Left lung (tissue), 10 donors: ENCODE measurements around the gene SHISA4. TPM values are rescaled to one million over a fixed set of nuclear protein-coding genes. Genes with fewer than 3 reads are reported as not detected.

Experiments used
- ATAC-seq: fragments of 200-7000 bp; cut with Tn5 transposase; one replicate; pipeline ENCODE4 v1.9.1; 2020; ENCODE audit warnings: moderate library complexity
- DNase-seq, 4 donors: peaks; one replicate each; pipeline ENCODE4 v3.0.0-alpha.2; 2013 to 2020
- H3K27ac ChIP-seq, 2 donors: fragments of 200-600 bp; sonication (generic) in 1 of 2; one replicate each; pipeline versions ENCODE4 v1.5.0 to v1.8.0; 2020 to 2021
- H3K27me3 ChIP-seq, 2 donors: fragments of 200-600 bp; sonication (generic) in 1 of 2; one replicate each; pipeline versions ENCODE4 v1.5.0 to v1.8.0; 2020 to 2021
- H3K36me3 ChIP-seq, 2 donors: fragments of 200-600 bp; sonication (generic) in 1 of 2; one replicate each; pipeline versions ENCODE4 v1.5.0 to v1.8.0; 2020 to 2021
- H3K4me1 ChIP-seq, 2 donors: fragments of 200-600 bp; one replicate each; pipeline ENCODE4 v1.8.0; 2021
- H3K4me3 ChIP-seq, 2 donors: fragments of 200-600 bp; sonication (generic) in 1 of 2; one replicate each; pipeline versions ENCODE4 v1.5.0 to v1.8.0; 2020 to 2021; ENCODE audit warnings: mild to moderate bottlenecking in 1 of 2
- H3K9me3 ChIP-seq, 2 donors: fragments of 200-600 bp; sonication (generic) in 1 of 2; one replicate each; pipeline versions ENCODE4 v1.5.0 to v1.8.0; 2020 to 2021
- intact Hi-C, 2 donors: fragments of 100-400 bp; cut with DNase I; formaldehyde crosslinking; loops; one replicate each; pipeline versions ENCODE4 v1.11.2 to v1.14.2; 2022
- polyA plus RNA-seq, 6 donors: library from polyadenylated mRNA; unstranded; fragments of 120-200 nt; gene quantifications; one replicate each; pipeline ENCODE4 v1.2.1, GENCODE V29; 2013; ENCODE audit not compliant: insufficient read length in 6 of 6
- total RNA-seq, 2 donors: library from RNA; stranded (reverse); fragmentation: NEBNext Ultra II Directional; extraction: Animal tissue kit (Norgen Biotek cat#: 25700); gene quantifications; one replicate each; pipeline ENCODE4 v1.2.1, GENCODE V29; 2021
- TF ChIP-seq, protein P1 (sequence below), 2 donors: fragments of 200-600 bp; sonication (generic) in 1 of 2; IDR thresholded peaks; one replicate each; pipeline versions ENCODE4 v1.5.0 to v1.8.0; 2021; ENCODE audit warnings: antibody characterized with exemption in 2 of 2
- donor health status: DM: no; HTN: yes; CAD: no.
- donor health status: DM: no; HTN: no; CAD: no.

SHISA4 gene
- total and polyA plus RNA-seq, 8 donors, result 12.7 to 26.1 (median 19.3) TPM

- intact Hi-C loops, result no loop called here
- H3K4me1 ChIP-seq, result no peaks in the 10 kb centered on the region
- DNase-seq (no peak), ATAC-seq (no peak)
- no peaks in the 10 kb centered on the region for H3K9me3 ChIP-seq
- TF ChIP-seq, protein P1, sequence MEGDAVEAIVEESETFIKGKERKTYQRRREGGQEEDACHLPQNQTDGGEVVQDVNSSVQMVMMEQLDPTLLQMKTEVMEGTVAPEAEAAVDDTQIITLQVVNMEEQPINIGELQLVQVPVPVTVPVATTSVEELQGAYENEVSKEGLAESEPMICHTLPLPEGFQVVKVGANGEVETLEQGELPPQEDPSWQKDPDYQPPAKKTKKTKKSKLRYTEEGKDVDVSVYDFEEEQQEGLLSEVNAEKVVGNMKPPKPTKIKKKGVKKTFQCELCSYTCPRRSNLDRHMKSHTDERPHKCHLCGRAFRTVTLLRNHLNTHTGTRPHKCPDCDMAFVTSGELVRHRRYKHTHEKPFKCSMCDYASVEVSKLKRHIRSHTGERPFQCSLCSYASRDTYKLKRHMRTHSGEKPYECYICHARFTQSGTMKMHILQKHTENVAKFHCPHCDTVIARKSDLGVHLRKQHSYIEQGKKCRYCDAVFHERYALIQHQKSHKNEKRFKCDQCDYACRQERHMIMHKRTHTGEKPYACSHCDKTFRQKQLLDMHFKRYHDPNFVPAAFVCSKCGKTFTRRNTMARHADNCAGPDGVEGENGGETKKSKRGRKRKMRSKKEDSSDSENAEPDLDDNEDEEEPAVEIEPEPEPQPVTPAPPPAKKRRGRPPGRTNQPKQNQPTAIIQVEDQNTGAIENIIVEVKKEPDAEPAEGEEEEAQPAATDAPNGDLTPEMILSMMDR (IDR thresholded peaks at IDR 0.05), result no peak
- no peak overlapping the region for H3K4me3 ChIP-seq
- no peak overlapping the region for H3K27ac ChIP-seq
- H3K27me3 ChIP-seq, result no peaks in the 10 kb centered on the region
- H3K36me3 ChIP-seq, result no peaks in the 10 kb centered on the region
Measured at GRCh38 chr1:201928266-201928665, 39.6 kb downstream of the SHISA4 start.

DNA sequence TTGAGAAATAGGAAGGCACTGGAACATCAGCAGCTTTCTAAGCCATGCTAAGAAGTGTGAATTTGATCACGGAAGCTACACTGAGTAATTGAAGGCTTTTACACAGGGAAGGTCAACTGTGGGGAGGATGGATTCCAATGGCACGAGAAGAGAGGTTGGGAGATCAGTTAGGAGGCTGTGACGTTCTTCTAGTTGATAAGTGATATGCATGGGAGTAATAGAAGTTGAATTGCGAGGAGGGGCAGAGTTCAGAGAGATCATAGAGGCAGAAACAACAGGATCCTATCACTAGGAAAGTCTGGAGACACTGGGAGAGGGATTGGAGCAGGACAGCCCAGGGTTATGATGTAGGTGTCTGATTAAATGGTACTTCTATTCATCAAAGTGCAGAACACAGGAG lies 41.4 kb downstream of the SHISA4 start:
- Histone ChIP-seq H3K27ac (no peak overlapping the region), H3K4me1 (no peaks in the 10 kb centered on the region), H3K9me3 (no peaks in the 10 kb centered on the region), H3K27me3 (no peaks in the 10 kb centered on the region), H3K36me3 (no peaks in the 10 kb centered on the region), H3K4me3 (no peak overlapping the region)
- DNase-seq, result no peak
- TF ChIP-seq, protein P1 (IDR thresholded peaks at IDR 0.05), result no peak
- no peak for ATAC-seq
- intact Hi-C loops, result no loop called here

- Histone ChIP-seq H3K4me3 (no peak overlapping the region), H3K9me3 (no peaks in the 10 kb centered on the region), H3K4me1 (no peaks in the 10 kb centered on the region), H3K27ac (no peak overlapping the region), H3K36me3 (no peaks in the 10 kb centered on the region), H3K27me3 (no peaks in the 10 kb centered on the region)
- DNase-seq (no peak), ATAC-seq (no peak)
- intact Hi-C loops, result no loop called here
- TF ChIP-seq, protein P1 (IDR thresholded peaks at IDR 0.05), result no peak
Measured at GRCh38 chr1:201930803-201931202, 42.1 kb downstream of the SHISA4 start.

DNA sequence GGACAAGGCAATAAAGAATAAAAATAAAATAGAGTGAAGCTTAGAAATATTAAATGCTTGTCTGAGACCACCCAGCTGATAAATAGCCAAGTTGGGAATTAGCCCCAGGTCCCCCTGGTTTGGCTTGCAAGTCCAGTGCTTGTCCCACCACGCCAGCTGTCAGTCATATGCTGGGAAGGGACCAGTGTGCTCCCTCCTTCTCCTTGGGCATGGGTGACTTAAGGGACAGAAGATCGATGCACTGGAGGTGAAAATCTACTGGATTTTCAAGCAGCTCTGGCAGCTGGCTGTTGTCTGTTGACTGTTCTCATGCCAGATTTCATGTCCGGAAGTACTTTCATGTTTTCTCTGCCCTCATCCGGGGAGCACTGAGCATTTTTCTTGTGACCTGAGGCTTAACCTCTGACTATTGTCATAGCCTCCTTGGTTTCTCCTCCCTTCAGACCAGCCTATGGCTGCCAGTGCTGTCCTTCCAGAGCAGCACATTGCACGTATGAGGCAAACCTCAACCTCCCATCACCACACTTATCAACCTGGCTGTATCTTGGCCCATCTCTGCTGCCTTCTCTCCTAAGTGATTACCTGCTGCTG lies 45.2 kb downstream of the SHISA4 start:
- no peak overlapping the region for H3K27ac ChIP-seq
- no peaks in the 10 kb centered on the region for H3K27me3 ChIP-seq
- H3K9me3 ChIP-seq, result no peaks in the 10 kb centered on the region
- ATAC-seq (no peak), DNase-seq (no peak)
- intact Hi-C loops, result no loop called here
- H3K36me3 ChIP-seq, result no peaks in the 10 kb centered on the region
- TF ChIP-seq, protein P1 (IDR thresholded peaks at IDR 0.05), result no peak
- no peak overlapping the region for H3K4me3 ChIP-seq
- H3K4me1 ChIP-seq, result peaks cover 0 to 8% of the 10 kb centered on the region in 2 donors

- DNase-seq (no peak), ATAC-seq (peak; percentile 82)
- H3K27me3 ChIP-seq, result no peaks in the 10 kb centered on the region
- H3K4me3 ChIP-seq, result no peak overlapping the region
- no peaks in the 10 kb centered on the region for H3K36me3 ChIP-seq
- peak overlapping the region in 1 of 2 donors; percentile 46 for H3K27ac ChIP-seq
- intact Hi-C loops, result no loop called here
- peaks cover 0 to 8% of the 10 kb centered on the region in 2 donors for H3K4me1 ChIP-seq
- no peaks in the 10 kb centered on the region for H3K9me3 ChIP-seq
- TF ChIP-seq, protein P1 (IDR thresholded peaks at IDR 0.05), result no peak
Measured at GRCh38 chr1:201937624-201938213, 49.0 kb downstream of the SHISA4 start.
